ENCODE measurements around the gene CCM2.
A peak's percentile ranks its signal among the peaks of the same experiment; 100 is the strongest.
"Not testable (repeated sequence)": the region's sequence is repeated elsewhere in the genome, so short reads cannot be mapped to it uniquely, and the experiment has no call there.

CCM2 gene

GRCh38 chr7:45001138-45001694, 1.2 kb downstream of the CCM2 start:
- no peak for DNase-seq (ENCODE audit: low read depth)

DNA sequence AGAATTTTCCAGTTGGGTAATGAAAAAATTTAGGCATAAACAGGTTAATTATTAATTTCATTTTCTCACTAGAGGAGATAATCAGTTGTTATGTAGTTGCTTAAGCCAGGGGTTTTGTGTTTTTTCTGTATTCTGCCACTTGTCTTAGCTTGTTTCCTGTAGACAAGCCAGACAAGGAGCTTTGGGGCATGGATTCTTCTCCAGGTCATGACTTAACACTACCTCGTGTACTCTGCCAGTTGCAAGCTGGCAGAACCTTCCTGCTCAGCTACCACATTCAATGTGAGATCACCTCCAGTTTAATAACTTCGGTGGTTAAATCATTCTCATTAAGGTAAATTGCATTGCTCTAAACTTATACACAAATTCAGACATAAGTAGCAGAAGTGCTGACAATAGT, 1.8 kb downstream of the CCM2 start:
- no peak for DNase-seq (ENCODE audit: low read depth)

DNA sequence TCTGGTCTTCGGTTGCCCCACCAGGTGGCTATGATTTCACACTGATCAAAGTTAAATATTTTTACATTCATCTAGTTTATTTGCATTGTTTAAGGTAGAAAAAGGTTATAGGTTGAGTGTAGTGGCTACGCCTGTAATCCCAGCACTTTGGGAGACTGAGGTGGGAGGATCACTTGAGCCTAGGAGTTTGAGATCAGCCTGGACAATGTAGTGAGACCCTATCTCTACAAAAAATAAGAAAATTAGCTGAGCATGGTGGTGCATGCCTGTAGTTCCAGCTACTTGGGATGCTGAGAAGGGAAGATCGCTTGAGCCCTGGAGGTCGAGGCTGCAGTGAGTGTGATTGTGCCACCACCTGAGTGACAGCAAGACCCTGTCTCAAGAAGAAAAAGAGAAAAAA, 3.8 kb downstream of the CCM2 start:
- no peak for DNase-seq (ENCODE audit: low read depth)

GRCh38 chr7:45007106-45007505, 7.1 kb downstream of the CCM2 start:
- DNase-seq (ENCODE audit: low read depth), result no peak

DNA sequence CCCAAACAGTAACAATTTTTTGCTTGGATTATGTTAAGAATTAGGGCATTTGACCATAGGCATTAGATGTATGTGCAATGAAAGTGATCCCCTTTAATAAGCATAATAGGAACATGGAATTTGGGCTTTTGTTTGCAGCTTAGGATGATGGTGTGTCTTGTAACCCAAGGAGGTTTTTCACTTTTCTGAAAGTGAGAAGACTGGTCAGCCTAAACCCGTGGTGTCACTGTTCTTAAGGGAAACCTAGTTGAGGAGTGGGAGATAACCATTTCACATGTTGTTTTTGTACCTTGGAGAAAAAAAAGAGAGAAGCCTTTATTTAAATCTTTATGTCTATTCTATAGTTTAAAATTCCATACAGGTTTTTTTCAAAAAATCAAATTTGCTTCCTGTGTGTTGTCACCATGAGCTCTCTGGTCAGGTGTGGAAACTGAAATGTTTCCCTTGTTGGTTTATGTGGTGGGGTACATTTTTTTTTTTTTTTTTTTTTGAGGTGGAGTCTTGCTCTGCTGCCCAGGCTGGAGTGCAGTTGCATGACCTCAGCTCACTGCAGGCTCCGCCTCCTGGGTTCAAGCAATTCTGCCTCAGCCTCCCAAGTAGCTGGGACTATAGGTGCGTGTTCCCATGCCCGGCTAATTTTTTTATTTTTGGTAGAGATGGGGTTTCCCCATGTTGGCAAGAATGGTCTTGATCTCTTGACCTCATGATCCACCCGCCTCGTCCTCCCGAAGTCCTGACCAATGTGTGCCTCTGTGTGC, 7.7 kb downstream of the CCM2 start:
- no peak for DNase-seq (ENCODE audit: low read depth)

DNA sequence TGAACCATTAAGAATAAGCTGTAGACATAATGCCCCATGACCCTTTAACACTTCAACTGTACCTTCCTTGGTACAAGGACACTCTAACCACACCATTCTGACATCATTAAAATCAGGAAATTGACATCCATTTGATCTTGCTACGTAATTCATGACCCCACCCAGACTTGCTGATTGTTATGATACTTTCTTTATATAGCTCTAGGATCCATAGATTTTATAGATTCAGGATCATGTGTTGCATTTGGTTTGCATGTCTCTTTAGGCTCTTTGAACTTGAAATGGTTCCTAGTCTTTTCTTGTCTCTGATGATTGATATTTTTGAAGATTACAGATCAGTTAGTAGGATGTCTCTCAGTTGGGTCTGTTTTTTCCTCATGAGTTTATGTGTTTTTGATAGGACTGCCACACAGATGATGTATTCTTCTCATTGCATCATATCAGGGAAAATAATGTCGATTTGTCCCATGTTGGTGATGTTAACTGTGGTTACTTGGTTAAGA, 13.5 kb downstream of the CCM2 start:
- no peak for DNase-seq (ENCODE audit: low read depth)

- DNase-seq (ENCODE audit: low read depth), result no peak
Measured at GRCh38 chr7:45015313-45015712, 15.3 kb downstream of the CCM2 start.

DNA sequence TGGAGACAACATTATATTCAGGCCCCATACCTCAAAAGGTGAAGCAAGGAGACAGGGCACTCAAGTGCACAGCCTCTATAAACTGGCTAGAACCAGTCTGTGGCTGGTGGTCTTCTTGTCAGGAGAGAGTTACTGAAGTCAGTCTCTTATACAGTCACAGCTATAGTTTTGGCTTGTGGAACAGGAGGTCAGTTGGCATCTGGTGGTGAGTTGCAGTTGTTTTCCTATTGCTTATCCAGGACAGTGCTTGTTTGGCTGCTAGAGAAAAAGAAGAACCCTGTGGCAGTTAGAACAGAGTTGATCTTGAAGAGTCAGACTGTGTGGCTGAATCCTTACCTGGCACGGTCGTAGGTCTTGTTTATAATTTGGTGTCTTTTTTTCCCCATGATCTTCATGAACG, 17.3 kb downstream of the CCM2 start:
- DNase-seq (ENCODE audit: low read depth), result no peak

- DNase-seq (ENCODE audit: low read depth), result no peak
Measured at GRCh38 chr7:45020915-45021314, 20.9 kb downstream of the CCM2 start.

DNA sequence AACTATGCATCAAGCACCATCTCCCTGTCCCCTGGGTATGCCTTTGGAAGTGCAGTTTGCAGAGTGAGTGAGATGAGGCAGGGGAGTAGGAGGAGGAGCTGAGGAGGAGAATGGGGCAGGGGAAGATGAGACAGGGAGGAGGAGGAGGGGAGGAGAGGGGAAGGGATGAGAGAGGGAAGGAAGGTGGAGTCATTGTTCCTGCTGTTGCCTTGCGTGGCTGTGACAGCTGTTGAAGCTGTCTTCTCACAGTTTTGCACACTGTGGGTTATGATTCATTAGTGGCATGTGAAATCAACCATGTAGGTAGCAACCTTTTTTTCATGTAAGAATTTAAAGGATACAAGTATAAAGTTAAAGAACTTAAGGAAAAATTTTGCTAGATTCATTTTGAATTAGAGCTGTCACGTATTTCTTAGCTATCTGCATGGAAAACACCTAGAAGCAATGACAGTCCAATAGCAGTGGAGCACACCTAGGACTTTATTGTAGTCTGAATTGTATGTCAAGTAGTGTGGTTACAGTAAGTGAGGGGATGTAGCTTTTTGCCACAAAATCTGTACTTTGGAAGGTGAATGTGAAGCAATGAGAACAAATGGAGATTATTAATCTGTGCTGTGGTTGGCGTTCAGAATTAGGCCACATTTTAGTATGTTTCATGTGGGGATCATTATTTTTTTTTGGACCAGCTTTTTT, 21.7 kb downstream of the CCM2 start:
- DNase-seq (ENCODE audit: low read depth), result peak; percentile 36

GRCh38 chr7:45024126-45024744, 24.2 kb downstream of the CCM2 start:
- DNase-seq (ENCODE audit: low read depth), result no peak

DNA sequence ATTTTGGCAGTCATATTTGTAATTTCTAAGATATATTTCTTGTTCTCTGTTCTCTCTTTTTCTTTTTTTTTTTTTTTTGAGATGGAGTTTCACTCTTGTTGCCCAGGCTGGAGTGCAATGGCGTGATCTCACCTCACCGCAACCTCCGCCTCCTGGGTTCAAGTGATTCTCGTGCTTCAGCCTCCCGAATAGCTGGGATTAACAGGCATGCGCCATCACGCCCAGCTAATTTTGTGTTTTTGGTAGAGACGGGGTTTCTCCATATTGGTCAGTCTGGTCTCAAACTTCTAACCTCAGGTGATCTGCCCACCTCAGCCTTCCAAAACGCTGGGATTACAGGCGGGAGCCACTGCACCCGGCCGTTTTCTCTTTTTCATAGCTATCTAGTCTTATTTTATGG, 25.5 kb downstream of the CCM2 start:
- DNase-seq (ENCODE audit: low read depth), result not testable (repeated sequence)

DNA sequence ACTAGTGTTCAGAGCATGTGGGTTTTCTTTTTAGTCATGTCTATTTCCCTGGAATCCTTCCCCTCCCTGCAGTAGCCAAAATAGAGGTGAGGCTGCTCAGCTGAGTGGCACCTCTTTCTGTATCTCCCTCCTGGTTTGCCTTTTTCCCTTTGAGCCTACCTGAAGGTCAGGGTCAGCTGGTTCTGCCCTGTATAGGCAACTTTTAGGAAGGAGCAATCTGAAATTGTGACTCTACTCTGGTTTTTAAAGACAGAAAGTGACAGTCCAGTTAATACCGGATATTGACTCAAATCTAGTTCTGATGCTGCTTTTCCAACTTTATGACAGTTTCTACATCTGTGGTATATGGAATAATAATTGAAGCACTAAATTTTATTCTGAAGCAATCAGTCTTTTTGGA, 26.0 kb downstream of the CCM2 start:
- no peak for DNase-seq (ENCODE audit: low read depth)

- DNase-seq (ENCODE audit: low read depth), result no peak
Measured at GRCh38 chr7:45026984-45027773, 27.2 kb downstream of the CCM2 start.

GRCh38 chr7:45027774-45028114, 27.7 kb downstream of the CCM2 start:
- no peak for DNase-seq (ENCODE audit: low read depth)

GRCh38 chr7:45028138-45028919, 28.3 kb downstream of the CCM2 start:
- DNase-seq (ENCODE audit: low read depth), result no peak

DNA sequence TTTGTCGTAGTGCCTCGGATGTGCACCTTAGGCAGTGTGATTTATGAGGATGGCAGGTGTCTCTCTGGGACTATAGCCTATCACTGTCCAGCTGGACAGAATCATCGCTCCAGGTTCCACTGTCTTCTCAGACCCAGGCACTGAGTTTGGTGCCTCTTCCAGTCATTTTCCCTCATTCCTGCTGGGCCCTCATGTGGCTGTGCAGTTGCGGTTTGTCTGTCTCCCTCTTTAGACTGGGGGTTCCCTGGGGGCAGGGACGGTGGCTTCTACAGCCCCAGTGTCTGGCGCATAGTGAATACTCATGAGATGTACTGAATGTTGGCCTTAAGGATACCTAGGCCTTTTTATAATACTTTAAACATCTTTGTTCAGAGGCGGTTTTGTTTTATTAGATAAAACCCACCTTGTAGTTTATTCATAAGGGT, 28.9 kb downstream of the CCM2 start:
- no peak for DNase-seq (ENCODE audit: low read depth)

GRCh38 chr7:45031829-45032228, 31.8 kb downstream of the CCM2 start:
- DNase-seq (ENCODE audit: low read depth), result no peak

GRCh38 chr7:45032421-45032820, 32.4 kb downstream of the CCM2 start:
- DNase-seq (ENCODE audit: low read depth), result no peak

DNA sequence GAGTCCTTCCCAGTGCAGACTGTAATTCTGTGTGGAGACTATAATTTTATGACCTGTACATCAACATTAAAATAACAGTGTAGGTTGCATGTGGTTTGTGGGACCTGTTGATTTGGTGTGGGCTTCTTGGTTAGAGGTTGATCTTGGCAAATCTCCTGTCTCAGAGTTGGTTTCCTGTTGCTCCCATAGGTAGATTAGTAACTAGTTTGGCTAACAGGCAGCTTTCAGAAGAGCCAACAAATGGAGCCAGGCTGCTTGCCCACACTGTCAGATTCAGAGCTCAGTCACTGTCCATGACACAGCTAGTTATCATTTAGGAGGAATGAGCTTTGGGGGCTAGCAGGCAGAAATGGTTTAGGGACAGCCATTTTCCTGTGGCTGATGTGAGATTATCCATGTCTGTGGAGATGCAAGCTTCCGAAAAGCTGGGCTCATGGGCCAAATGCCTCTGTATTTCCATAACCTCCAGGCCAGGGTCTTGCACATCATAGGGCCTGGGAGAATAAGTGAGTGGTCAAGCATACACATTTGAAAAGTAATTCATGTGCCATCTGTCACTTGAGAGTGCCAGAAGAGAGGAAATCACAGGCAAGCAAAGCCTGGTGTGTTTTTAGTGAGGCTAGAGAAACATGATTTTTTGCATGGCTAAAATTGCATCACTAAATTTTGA, 33.4 kb downstream of the CCM2 start:
- DNase-seq (ENCODE audit: low read depth), result no peak

GRCh38 chr7:45033931-45034290, 33.9 kb downstream of the CCM2 start:
- DNase-seq (ENCODE audit: low read depth), result no peak
